Iris pigment epithelial cell (primary cell): ENCODE results near the gene TBC1D2.
A peak's percentile ranks its signal among the peaks of the same experiment; 100 is the strongest.
"Not testable (repeated sequence)": the region's sequence is repeated elsewhere in the genome, so short reads cannot be mapped to it uniquely, and the experiment has no call there.

ENCODE experiments used
- DNase-seq: peaks from one replicate; pipeline ENCODE4 v3.0.0-alpha.2; 2011; ENCODE audit warnings: low read depth

Gene TBC1D2

DNA sequence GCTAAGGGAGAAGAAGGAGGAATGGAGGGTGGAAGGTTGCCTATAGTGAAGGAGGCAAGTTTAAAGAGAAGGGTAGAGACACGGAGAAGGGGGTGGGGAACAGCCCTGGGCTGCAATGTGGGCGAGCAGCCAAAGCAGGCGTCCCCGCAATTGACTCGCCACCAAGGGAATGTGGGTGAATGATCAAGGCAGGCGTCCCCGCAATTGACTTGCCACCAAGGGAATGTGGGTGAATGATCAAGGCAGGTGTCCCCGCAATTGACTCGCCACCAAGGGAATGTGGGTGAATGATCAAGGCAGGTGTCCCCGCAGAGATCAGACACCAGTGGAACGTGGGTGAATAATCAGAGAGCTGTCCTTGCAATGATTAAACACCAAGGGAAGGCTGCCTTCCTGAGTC is 14.8 kb upstream of the TBC1D2 start:
- DNase-seq = peak; percentile 29

GRCh38 chr9:98269652-98270051 is 14.2 kb upstream of the TBC1D2 start:
- not testable (repeated sequence) for DNase-seq

DNA sequence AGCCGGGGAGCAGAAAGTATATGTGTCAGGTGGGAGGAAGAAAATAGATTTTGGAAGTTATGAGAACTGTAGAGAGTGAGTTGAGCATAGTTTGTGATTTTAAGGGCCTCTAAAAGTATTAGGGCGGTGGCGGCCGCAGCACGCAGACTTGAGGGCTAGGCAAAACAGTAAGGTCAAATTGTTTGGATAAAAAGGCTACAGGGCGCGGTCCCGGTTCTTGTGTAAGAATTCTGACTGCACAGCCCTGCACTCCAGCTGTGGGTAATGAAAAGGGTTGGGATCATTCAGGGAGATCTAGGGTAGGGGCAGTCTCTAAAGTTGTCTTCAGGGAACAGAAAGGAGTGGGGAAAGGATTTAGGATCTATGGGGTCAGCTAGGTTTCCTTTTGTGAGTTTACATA is 12.1 kb upstream of the TBC1D2 start:
- DNase-seq = not testable (repeated sequence)

DNA sequence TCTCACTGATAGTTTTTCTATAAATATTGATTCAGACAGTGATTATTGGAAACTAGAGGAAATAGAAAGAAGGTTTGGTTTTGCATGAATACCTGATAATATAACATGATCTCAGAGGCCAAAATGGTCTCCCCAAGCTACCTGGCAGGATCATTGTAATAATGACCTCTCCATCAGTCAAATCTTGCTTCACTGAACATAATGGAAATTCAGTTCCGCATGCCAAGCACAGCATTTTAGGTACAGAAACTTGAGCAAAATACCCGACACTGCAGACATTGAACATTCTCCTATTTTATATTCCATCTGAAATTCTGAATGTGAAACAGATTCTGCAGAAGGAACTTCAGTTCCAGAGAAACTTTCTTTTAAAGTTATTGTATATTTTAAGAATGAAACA is 9.1 kb upstream of the TBC1D2 start:
- no peak for DNase-seq

GRCh38 chr9:98263482-98264357 is 8.3 kb upstream of the TBC1D2 start:
- peak; percentile 85 for DNase-seq

DNA sequence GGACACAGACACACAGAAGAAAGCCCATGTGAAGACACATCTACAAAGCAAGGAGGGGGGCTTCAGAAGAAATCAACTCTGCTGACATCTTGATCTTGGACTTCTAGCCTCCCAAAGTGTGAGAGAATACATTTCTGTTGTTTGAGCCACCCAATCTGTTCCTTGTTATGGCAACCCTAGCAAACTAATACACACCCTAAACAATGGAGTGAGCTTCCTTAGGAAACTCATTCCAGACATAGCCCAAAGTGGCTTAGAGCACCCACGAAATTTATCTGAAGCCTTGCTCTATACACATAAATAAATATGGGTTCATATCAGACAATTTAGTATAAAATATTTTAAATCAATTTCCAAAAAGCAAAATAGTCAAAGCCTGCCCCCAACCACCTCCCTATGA is 7.6 kb upstream of the TBC1D2 start:
- DNase-seq = no peak

DNA sequence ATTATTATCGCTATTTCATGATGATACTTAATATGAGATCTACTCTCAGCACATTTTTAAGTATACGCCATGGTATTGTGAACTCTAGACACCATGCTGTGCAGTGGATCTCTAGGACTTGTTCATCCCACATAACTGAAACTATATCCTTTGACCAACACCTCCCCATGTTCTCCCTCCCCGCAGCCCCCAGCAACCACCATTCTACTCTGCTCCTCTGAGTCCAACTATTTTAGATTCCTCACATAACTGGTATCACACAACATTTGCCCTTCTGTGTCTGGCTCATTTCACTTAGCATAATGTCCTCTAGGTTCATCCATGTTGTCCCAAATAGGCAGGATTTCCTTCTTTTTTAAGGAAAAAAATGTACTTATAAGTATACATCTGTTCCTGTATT is 6.6 kb upstream of the TBC1D2 start:
- DNase-seq = no peak

- DNase-seq = no peak
These were observed 5.2 kb upstream of the TBC1D2 start for GRCh38 chr9:98260635-98261034.

DNA sequence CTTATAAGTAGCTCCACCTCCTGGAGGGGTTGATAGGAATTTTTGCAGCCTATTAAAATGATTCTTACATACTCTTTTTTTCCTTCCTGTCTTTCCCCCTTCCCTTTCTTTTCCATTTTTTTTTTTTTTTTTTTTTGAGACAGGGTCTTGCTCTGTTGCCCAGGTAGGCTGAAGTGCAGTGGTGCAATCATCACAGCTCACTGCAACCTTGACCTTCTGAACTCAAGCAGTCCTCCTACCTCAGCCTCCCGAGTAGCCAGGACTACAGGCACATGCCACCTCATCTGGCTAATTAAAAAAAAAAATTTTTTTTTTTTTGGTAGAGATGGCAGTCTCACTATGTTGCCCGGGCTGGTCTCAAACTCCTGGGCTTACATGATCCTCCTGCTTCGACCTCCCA is 4.3 kb upstream of the TBC1D2 start:
- no peak for DNase-seq

DNA sequence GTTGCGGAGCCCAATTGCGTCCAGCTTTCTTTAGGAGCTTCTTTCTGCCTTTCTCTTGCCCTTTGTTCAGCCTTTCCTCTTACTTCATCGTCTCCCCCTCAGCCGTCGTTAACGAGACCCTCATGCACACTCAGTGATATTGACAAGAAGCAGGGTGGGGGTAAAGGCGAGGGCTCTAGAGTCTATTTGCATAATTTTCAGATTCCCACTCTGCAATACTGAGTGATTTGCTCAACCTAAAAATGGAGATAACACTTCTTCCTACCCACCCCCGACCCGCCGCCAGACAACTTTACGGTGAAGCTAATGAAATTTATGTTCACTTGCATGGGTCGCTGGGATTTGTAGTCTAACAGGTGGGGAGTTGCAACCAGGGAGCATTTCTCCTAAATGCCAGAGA is 1.3 kb upstream of the TBC1D2 start:
- no peak for DNase-seq

- peak; percentile 70 for DNase-seq
These were observed 330 bp downstream of the TBC1D2 start for GRCh38 chr9:98255061-98255577.

GRCh38 chr9:98254228-98255060 is 1.0 kb downstream of the TBC1D2 start:
- DNase-seq = peak; percentile 34

- no peak for DNase-seq
These were observed 1.9 kb downstream of the TBC1D2 start for GRCh38 chr9:98253565-98253964.

GRCh38 chr9:98251551-98251950 is 3.9 kb downstream of the TBC1D2 start:
- peak; percentile 71 for DNase-seq

GRCh38 chr9:98249771-98250170 is 5.7 kb downstream of the TBC1D2 start:
- no peak for DNase-seq

GRCh38 chr9:98248737-98249474 is 6.5 kb downstream of the TBC1D2 start:
- peak; percentile 99 for DNase-seq

- no peak for DNase-seq
These were observed 7.4 kb downstream of the TBC1D2 start for GRCh38 chr9:98247831-98248657.

DNA sequence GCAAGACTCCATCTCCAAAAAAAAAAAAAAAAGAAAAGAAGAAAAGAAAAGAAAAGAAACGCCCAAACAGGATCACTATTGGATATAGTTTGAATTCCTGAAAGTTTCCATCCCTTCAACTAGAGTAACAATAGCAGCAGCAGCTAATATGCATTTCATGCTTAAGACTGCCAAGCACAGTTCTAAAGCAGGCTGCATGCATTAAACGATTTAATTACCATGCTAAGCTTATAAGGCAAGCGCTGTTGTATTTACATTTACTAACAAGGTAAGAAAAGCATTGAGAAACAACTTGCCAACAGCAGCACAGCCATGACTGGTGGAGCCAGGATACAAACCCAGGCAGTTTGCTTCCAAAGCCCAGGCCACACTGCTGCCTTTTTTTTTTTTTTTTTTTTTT is 13.0 kb downstream of the TBC1D2 start:
- DNase-seq = no peak

GRCh38 chr9:98241357-98242300 is 13.8 kb downstream of the TBC1D2 start:
- no peak for DNase-seq

GRCh38 chr9:98240475-98240874 is 15.0 kb downstream of the TBC1D2 start:
- DNase-seq = no peak
